GM19193 (cell line): Measurements from ENCODE around the gene VSIG10L2.

ENCODE experiments used
- POLR2A ChIP-seq: IDR thresholded peaks from 4 replicates; pipeline ENCODE4 v1.6.1; 2011; ENCODE audit not compliant: insufficient read depth, insufficient read length; ENCODE audit errors: extremely low read depth

VSIG10L2 gene

GRCh38 chr11:125968354-125968753 is 22.5 kb downstream of the VSIG10L2 start:
- TF ChIP-seq POLR2A, result no peak

GRCh38 chr11:125971618-125972017 is 25.8 kb downstream of the VSIG10L2 start:
- TF ChIP-seq POLR2A, result no peak

- TF ChIP-seq POLR2A, result no peak
These were observed 28.4 kb downstream of the VSIG10L2 start for GRCh38 chr11:125974284-125974683.

- no peak for TF ChIP-seq POLR2A
These were observed 29.8 kb downstream of the VSIG10L2 start for GRCh38 chr11:125975634-125976033.

- TF ChIP-seq POLR2A, result no peak
These were observed 30.3 kb downstream of the VSIG10L2 start for GRCh38 chr11:125976156-125976555.

- TF ChIP-seq POLR2A, result no peak
These were observed 31.5 kb downstream of the VSIG10L2 start for GRCh38 chr11:125977333-125977732.

GRCh38 chr11:125978181-125978716 is 32.4 kb downstream of the VSIG10L2 start:
- TF ChIP-seq POLR2A, result no peak

- no peak for TF ChIP-seq POLR2A
These were observed 33.0 kb downstream of the VSIG10L2 start for GRCh38 chr11:125978778-125979407.

- TF ChIP-seq POLR2A, result no peak
These were observed 33.7 kb downstream of the VSIG10L2 start for GRCh38 chr11:125979511-125979910.

- TF ChIP-seq POLR2A, result no peak
These were observed 34.6 kb downstream of the VSIG10L2 start for GRCh38 chr11:125980436-125980835.

- TF ChIP-seq POLR2A, result no peak
These were observed 36.5 kb downstream of the VSIG10L2 start for GRCh38 chr11:125982348-125982730.

- TF ChIP-seq POLR2A, result no peak
These were observed 41.3 kb downstream of the VSIG10L2 start for GRCh38 chr11:125987066-125987641.

GRCh38 chr11:125990244-125990643 is 44.4 kb downstream of the VSIG10L2 start:
- TF ChIP-seq POLR2A, result no peak

- no peak for TF ChIP-seq POLR2A
These were observed 47.0 kb downstream of the VSIG10L2 start for GRCh38 chr11:125992893-125993292.

GRCh38 chr11:125994509-125994908 is 48.7 kb downstream of the VSIG10L2 start:
- no peak for TF ChIP-seq POLR2A

- TF ChIP-seq POLR2A, result no peak
These were observed 49.5 kb downstream of the VSIG10L2 start for GRCh38 chr11:125995313-125995712.
